Measurements from ENCODE around the gene GAD2. TPM values are rescaled to one million over a fixed set of nuclear protein-coding genes. Genes with fewer than 3 reads are reported as not detected.
"Not testable (repeated sequence)": the region's sequence is repeated elsewhere in the genome, so short reads cannot be mapped to it uniquely, and the experiment has no call there.

GAD2 gene
- total and polyA plus RNA-seq, 7 experiments from 2014 or later, result not detected

DNA sequence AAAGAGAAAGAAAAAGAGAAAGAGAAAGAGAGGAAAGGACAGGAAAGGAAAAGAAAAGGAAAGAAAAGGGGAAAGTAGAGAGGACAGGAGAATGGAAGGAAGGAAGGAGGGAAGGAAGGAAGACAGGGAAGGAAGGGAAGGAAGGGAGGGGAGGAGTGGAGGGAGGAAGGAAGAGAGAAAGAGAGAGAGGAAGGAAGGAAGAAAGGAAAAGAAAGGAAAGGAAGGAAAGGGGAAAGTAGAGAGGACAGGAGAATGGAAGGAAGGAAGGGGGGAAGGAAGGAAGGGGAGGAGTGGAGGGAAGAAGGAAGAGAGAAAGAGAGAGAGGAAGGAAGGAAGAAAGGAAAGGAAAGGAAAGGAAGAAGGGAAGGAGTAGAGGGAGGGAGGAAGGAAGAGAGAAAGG lies 125.1 kb downstream of the GAD2 start:
- DNase-seq (no peak), ATAC-seq (no peak)
- ChIA-PET POLR2A (no interaction called here), CTCF (no interaction called here)
- Histone ChIP-seq H3K4me3 (ENCODE audit: low read length) (no peak overlapping the region), H3K27ac (ENCODE audit: low read depth, low read length) (no peak overlapping the region), H3K27me3 (ENCODE audit: control insufficient read depth in 2 of 2, insufficient read depth in 2 of 2, low read length in 2 of 2) (no peaks in the 10 kb centered on the region), H3K4me1 (ENCODE audit: control insufficient read depth in 2 of 2, insufficient read depth in 2 of 2, low read length in 2 of 2) (no peaks in the 10 kb centered on the region), H3K36me3 (ENCODE audit: control insufficient read depth in 2 of 3, insufficient read depth in 3 of 3, low read length in 3 of 3) (no peaks in the 10 kb centered on the region), H3K9me3 (ENCODE audit: control insufficient read depth in 2 of 3, low read length in 3 of 3) (no peaks in the 10 kb centered on the region)
- Mint-ChIP-seq H3K27ac (peak overlapping the region in 2 of 9 donors; percentile 35 to 50), H3K4me3 (no peak overlapping the region), H3K4me1 (peaks cover 0 to 8% (median 0%) of the 10 kb centered on the region in 7 donors), H3K36me3 (no peaks in the 10 kb centered on the region), H3K9me3 (peaks cover 0 to 4% (median 0%) of the 10 kb centered on the region in 11 donors), H3K27me3 (peaks cover 0 to 3% (median 0%) of the 10 kb centered on the region in 5 donors)
- intact Hi-C loops (cut with micrococcal nuclease), result no loop called here

GRCh38 chr10:26348821-26349417 lies 132.3 kb downstream of the GAD2 start:
- H3K27me3 Mint-ChIP-seq; H3K27ac ChIP-seq (ENCODE audit: low read depth, low read length); POLR2A ChIA-PET; H3K36me3 Mint-ChIP-seq; H3K27me3 ChIP-seq (ENCODE audit: control insufficient read depth in 2 of 2, insufficient read depth in 2 of 2, low read length in 2 of 2); H3K4me1 Mint-ChIP-seq; H3K4me1 ChIP-seq (ENCODE audit: control insufficient read depth in 2 of 2, insufficient read depth in 2 of 2, low read length in 2 of 2); H3K36me3 ChIP-seq (ENCODE audit: control insufficient read depth in 2 of 3, insufficient read depth in 3 of 3, low read length in 3 of 3); intact Hi-C loops (cut with micrococcal nuclease); DNase-seq; ATAC-seq; H3K9me3 ChIP-seq (ENCODE audit: control insufficient read depth in 2 of 3, low read length in 3 of 3); H3K4me3 Mint-ChIP-seq; H3K4me3 ChIP-seq (ENCODE audit: low read length); CTCF ChIA-PET; H3K27ac Mint-ChIP-seq: not testable (repeated sequence)
- H3K9me3 Mint-ChIP-seq, result peaks cover 5 to 22% (median 5%) of the 10 kb centered on the region in 11 donors

Other genes starting within 250 kb of the GAD2 start
- gene APBB1IP, start 221.6 kb downstream of the GAD2 start, total RNA-seq, result 100 to 1,000 TPM in 1 of 5 experiments, 10 to 100 TPM in 4; 64.7 to 101 (median 88.0) TPM
- 10 to 100 TPM; 60.2 to 70.5 TPM for gene APBB1IP, start 221.6 kb downstream of the GAD2 start, polyA plus RNA-seq

Measured in naive thymus-derived CD4-positive, alpha-beta T cell (primary cell).